DOHH2 (cell line): Measurements from ENCODE around the gene CD9.
A peak's percentile ranks its signal among the peaks of the same experiment; 100 is the strongest.

Source experiments
- H3F3A ChIP-seq: fragments of 200-600 bp; sonication (generic), shearing (Covaris generic); 2 replicates; pipeline ENCODE4 v1.6.0; 2016; ENCODE audit warnings: antibody characterized with exemption, mild to moderate bottlenecking; ENCODE audit not compliant: control insufficient read depth, insufficient read depth
- H3K27ac ChIP-seq: fragments of 200-600 bp; sonication (generic); 2 replicates; pipeline ENCODE4 v1.5.1; 2014; ENCODE audit warnings: low read depth, mild to moderate bottlenecking, low read length, moderate library complexity
- H3K27me3 ChIP-seq: fragments of 200-600 bp; sonication (generic); 2 replicates; pipeline ENCODE4 v1.6.1; 2014; ENCODE audit warnings: mild to moderate bottlenecking, low read length, mixed read lengths; ENCODE audit not compliant: control insufficient read depth
- H3K36me3 ChIP-seq: fragments of 200-600 bp; sonication (generic); 2 replicates; pipeline ENCODE4 v1.6.1; 2014; ENCODE audit warnings: mild to moderate bottlenecking, low read length, moderate library complexity, mixed read lengths; ENCODE audit not compliant: control insufficient read depth
- H3K4me1 ChIP-seq: fragments of 200-600 bp; sonication (generic); 2 replicates; pipeline ENCODE4 v1.6.1; 2014; ENCODE audit warnings: mild to moderate bottlenecking, low read length, mixed read lengths; ENCODE audit not compliant: control insufficient read depth
- H3K4me2 ChIP-seq: fragments of 200-600 bp; sonication (generic); 2 replicates; pipeline ENCODE4 v1.6.0; 2014; ENCODE audit warnings: mild to moderate bottlenecking, low read length, moderate library complexity
- H3K4me3 ChIP-seq: fragments of 200-600 bp; sonication (generic); 2 replicates; pipeline ENCODE4 v1.5.1; 2014; ENCODE audit warnings: mild to moderate bottlenecking, low read length, mixed read lengths
- H3K79me2 ChIP-seq: fragments of 200-600 bp; sonication (generic); 2 replicates; pipeline ENCODE4 v1.6.1; 2014; ENCODE audit warnings: mild to moderate bottlenecking, low read length, mixed read lengths; ENCODE audit not compliant: control insufficient read depth
- H3K9me2 ChIP-seq: fragments of 200-600 bp; sonication (generic); replicated peaks from 2 replicates; pipeline ENCODE4 v1.6.1; 2014; ENCODE audit warnings: mild to moderate bottlenecking, low read length, mixed read lengths; ENCODE audit not compliant: control insufficient read depth
- H3K9me3 ChIP-seq: fragments of 200-600 bp; sonication (generic); 2 replicates; pipeline ENCODE4 v1.6.1; 2014; ENCODE audit warnings: antibody characterized with exemption, low read length, mixed read lengths; ENCODE audit not compliant: control insufficient read depth, insufficient read depth
- H4K20me1 ChIP-seq: fragments of 200-600 bp; sonication (generic); 2 replicates; pipeline ENCODE4 v1.6.0; 2014; ENCODE audit warnings: low read depth, mild to moderate bottlenecking, antibody characterized with exemption, low read length, moderate library complexity; ENCODE audit not compliant: control insufficient read depth, insufficient read depth
- CTCF ChIP-seq: fragments of 200-600 bp; sonication (generic); IDR thresholded peaks from one replicate; pipeline ENCODE4 v1.5.1; 2014; ENCODE audit warnings: antibody characterized with exemption, mild to moderate bottlenecking, low read depth, low read length; ENCODE audit not compliant: poor library complexity, severe bottlenecking
- EZH2phosphoT487 ChIP-seq: fragments of 200-600 bp; sonication (generic); IDR thresholded peaks from 2 replicates; pipeline ENCODE4 v1.6.1; 2017; ENCODE audit warnings: borderline replicate concordance, mild to moderate bottlenecking, antibody characterized with exemption, low read length, moderate library complexity, mixed read lengths

The CD9 gene

GRCh38 chr12:6166808-6167207 lies 33.4 kb upstream of the CD9 start:
- 0 out of 2 replicates have a peak overlapping the region, but pooled peaks have one; percentile 14 for H3K4me3 ChIP-seq
- H3F3A ChIP-seq: no peaks in the 10 kb centered on the region
- TF ChIP-seq EZH2phosphoT487 (no peak), CTCF (no peak)
- H3K36me3 ChIP-seq: no peaks in the 10 kb centered on the region
- H4K20me1 ChIP-seq: no peaks in the 10 kb centered on the region
- H3K4me2 ChIP-seq: peak overlapping the region; percentile 4
- no peaks in the 10 kb centered on the region for H3K79me2 ChIP-seq
- no peak overlapping the region for H3K27ac ChIP-seq
- no peaks in the 10 kb centered on the region for H3K9me2 ChIP-seq
- H3K9me3 ChIP-seq: no peaks in the 10 kb centered on the region
- H3K27me3 ChIP-seq: peaks cover 6% of the 10 kb centered on the region; the same call in 1 of the 2 replicates
- peaks cover 15% of the 10 kb centered on the region for H3K4me1 ChIP-seq

- Histone ChIP-seq H3K4me2 (peak overlapping the region; percentile 4), H3K79me2 (no peaks in the 10 kb centered on the region)
Observed at GRCh38 chr12:6167327-6168280, 32.6 kb upstream of the CD9 start.

GRCh38 chr12:6171409-6172015 lies 28.7 kb upstream of the CD9 start:
- TF ChIP-seq CTCF: no peak
- TF ChIP-seq EZH2phosphoT487: no peak
- no peak overlapping the region for H3K27ac ChIP-seq
- no peaks in the 10 kb centered on the region for H3K9me3 ChIP-seq
- H3K4me2 ChIP-seq: no peak overlapping the region
- no peaks in the 10 kb centered on the region for H3F3A ChIP-seq
- H3K9me2 ChIP-seq: no peaks in the 10 kb centered on the region
- H3K79me2 ChIP-seq: no peaks in the 10 kb centered on the region
- no peaks in the 10 kb centered on the region for H4K20me1 ChIP-seq
- no peaks in the 10 kb centered on the region for H3K36me3 ChIP-seq
- peaks cover 11% of the 10 kb centered on the region; the same call in 1 of the 2 replicates for H3K27me3 ChIP-seq
- no peak overlapping the region for H3K4me3 ChIP-seq
- H3K4me1 ChIP-seq: peaks cover 15% of the 10 kb centered on the region

More at GRCh38 chr12:6167327-6168280, 32.6 kb upstream of the CD9 start:
- TF ChIP-seq CTCF: no peak
- no peak for TF ChIP-seq EZH2phosphoT487
- Histone ChIP-seq H4K20me1 (no peaks in the 10 kb centered on the region), H3K4me3 (no peak overlapping the region), H3K27ac (no peak overlapping the region), H3K4me1 (peaks cover 15% of the 10 kb centered on the region), H3F3A (no peaks in the 10 kb centered on the region), H3K9me3 (no peaks in the 10 kb centered on the region), H3K9me2 (no peaks in the 10 kb centered on the region), H3K36me3 (no peaks in the 10 kb centered on the region), H3K27me3 (peaks cover 6% of the 10 kb centered on the region; the same call in 1 of the 2 replicates)
